ENCODE results near the gene RNF223.
"Not testable (repeated sequence)": the region's sequence is repeated elsewhere in the genome, so short reads cannot be mapped to it uniquely, and the experiment has no call there.

Gene RNF223

GRCh38 chr1:1109743-1110142, 35.6 kb upstream of the RNF223 start:
- no peak for DNase-seq (ENCODE audit: low spot score)

GRCh38 chr1:1106510-1107221, 32.6 kb upstream of the RNF223 start:
- DNase-seq (ENCODE audit: low spot score) = no peak

- not testable (repeated sequence) for DNase-seq (ENCODE audit: low spot score)
These were observed 30.0 kb upstream of the RNF223 start for GRCh38 chr1:1104152-1104551.

GRCh38 chr1:1101503-1101902, 27.4 kb upstream of the RNF223 start:
- no peak for DNase-seq (ENCODE audit: low spot score)

GRCh38 chr1:1100296-1100695, 26.2 kb upstream of the RNF223 start:
- DNase-seq (ENCODE audit: low spot score) = no peak

GRCh38 chr1:1099506-1100183, 25.5 kb upstream of the RNF223 start:
- no peak for DNase-seq (ENCODE audit: low spot score)

- no peak for DNase-seq (ENCODE audit: low spot score)
These were observed 24.7 kb upstream of the RNF223 start for GRCh38 chr1:1098681-1099421.

GRCh38 chr1:1096136-1096535, 22.0 kb upstream of the RNF223 start:
- DNase-seq (ENCODE audit: low spot score) = not testable (repeated sequence)

- no peak for DNase-seq (ENCODE audit: low spot score)
These were observed 20.9 kb upstream of the RNF223 start for GRCh38 chr1:1094981-1095380.

GRCh38 chr1:1093610-1093943, 19.5 kb upstream of the RNF223 start:
- no peak for DNase-seq (ENCODE audit: low spot score)

GRCh38 chr1:1092894-1093609, 18.9 kb upstream of the RNF223 start:
- DNase-seq (ENCODE audit: low spot score) = no peak

GRCh38 chr1:1092149-1092855, 18.2 kb upstream of the RNF223 start:
- no peak for DNase-seq (ENCODE audit: low spot score)

GRCh38 chr1:1091344-1092148, 17.4 kb upstream of the RNF223 start:
- no peak for DNase-seq (ENCODE audit: low spot score)

GRCh38 chr1:1090424-1091343, 16.6 kb upstream of the RNF223 start:
- no peak for DNase-seq (ENCODE audit: low spot score)

GRCh38 chr1:1089731-1090423, 15.8 kb upstream of the RNF223 start:
- DNase-seq (ENCODE audit: low spot score) = no peak

- DNase-seq (ENCODE audit: low spot score) = no peak
These were observed 14.9 kb upstream of the RNF223 start for GRCh38 chr1:1088801-1089680.

- no peak for DNase-seq (ENCODE audit: low spot score)
These were observed 14.1 kb upstream of the RNF223 start for GRCh38 chr1:1088029-1088800.

All from LoVo (cell line).